ENCODE data around the gene SPRR1A.
"Not testable (repeated sequence)": the region's sequence is repeated elsewhere in the genome, so short reads cannot be mapped to it uniquely, and the experiment has no call there.

Gene SPRR1A

DNA sequence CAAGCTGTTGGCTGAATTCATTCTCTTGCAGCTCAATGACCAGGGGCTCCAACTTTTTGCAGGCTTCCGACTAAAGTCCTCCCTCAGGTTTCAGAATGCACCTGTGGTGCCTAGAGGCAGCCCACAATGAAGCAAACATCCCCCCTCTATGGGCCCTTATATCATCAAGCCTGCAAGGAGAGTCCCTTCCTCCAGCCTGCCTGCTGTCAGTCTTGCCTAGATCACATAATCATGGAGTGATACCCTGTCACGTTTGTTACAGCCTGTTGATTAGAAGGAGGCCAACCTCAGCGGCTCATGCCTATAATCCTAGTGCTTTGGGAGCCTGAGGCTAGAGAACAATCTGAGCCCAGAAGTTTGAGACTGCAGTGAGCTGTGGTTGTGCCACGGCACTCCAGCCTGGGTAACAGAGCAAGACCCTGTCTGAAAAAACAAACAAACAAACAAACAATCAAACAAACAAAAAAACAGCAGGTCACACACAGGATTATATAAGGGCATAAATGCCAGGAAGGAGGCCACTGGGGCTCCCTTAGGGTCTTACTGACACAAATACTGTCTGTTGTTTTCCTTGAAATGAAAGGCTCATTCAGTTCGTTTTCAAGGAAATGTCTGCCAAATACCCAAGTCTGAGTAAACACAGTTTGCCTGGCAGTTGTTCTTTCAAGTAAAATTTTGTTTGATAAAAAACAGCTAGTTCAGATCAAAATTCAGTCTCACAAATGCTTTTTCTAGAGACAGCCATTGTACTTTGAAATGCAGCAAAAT, 12.9 kb downstream of the SPRR1A start:
- Mint-ChIP-seq H3K27ac (no peak overlapping the region), H3K27me3 (peaks cover 32% of the 10 kb centered on the region), H3K36me3 (no peaks in the 10 kb centered on the region), H3K9me3 (peaks cover 7% of the 10 kb centered on the region), H3K4me1 (no peaks in the 10 kb centered on the region), H3K4me3 (no peak overlapping the region)
- ATAC-seq = no peak

DNA sequence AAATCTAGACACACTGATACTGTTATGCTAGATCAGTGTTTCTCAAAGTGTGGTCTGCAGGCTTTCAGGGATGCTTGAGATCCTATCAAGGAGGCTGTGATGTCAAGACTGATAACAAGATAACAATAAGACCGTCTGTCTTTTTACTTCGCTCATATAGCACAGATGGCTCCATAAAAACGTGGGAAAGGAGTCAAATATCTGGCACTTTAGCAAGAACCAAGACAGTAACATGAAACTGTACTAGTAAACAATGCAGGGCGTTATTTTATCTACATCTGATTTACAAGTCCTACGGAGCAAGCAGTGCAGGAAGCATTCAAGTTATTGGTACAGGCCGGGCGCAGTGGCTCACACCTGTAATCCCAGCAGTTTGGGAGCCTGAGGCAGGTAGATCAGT, 14.0 kb downstream of the SPRR1A start:
- H3K4me3 Mint-ChIP-seq = no peak overlapping the region
- no peak for ATAC-seq
- no peak overlapping the region for H3K27ac Mint-ChIP-seq
- H3K27me3 Mint-ChIP-seq = peaks cover 32% of the 10 kb centered on the region
- H3K36me3 Mint-ChIP-seq = no peaks in the 10 kb centered on the region
- H3K9me3 Mint-ChIP-seq = peaks cover 7% of the 10 kb centered on the region
- no peaks in the 10 kb centered on the region for H3K4me1 Mint-ChIP-seq

DNA sequence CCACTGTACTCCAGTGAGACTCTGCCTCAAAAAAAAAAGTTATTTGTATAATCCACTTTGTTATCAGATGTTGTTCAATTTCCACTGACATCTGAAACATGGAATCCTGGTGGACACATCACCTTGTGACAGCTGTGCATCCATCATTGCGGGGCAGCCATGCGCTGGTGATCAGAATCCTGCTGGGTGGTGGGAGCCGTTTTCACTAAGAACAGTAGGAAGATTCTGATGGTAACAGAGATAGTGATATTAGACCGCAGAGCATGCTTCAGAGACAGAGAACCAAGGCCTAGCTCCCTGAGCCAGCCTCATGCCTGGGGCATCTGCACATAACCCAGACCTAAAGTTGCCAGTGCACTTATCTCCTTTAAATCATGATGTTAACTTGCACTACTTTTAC, 14.6 kb downstream of the SPRR1A start:
- H3K9me3 Mint-ChIP-seq = peaks cover 7% of the 10 kb centered on the region
- H3K27ac Mint-ChIP-seq = no peak overlapping the region
- H3K27me3 Mint-ChIP-seq = peaks cover 32% of the 10 kb centered on the region
- H3K4me3 Mint-ChIP-seq = no peak overlapping the region
- ATAC-seq = no peak
- H3K36me3 Mint-ChIP-seq = no peaks in the 10 kb centered on the region
- no peaks in the 10 kb centered on the region for H3K4me1 Mint-ChIP-seq

DNA sequence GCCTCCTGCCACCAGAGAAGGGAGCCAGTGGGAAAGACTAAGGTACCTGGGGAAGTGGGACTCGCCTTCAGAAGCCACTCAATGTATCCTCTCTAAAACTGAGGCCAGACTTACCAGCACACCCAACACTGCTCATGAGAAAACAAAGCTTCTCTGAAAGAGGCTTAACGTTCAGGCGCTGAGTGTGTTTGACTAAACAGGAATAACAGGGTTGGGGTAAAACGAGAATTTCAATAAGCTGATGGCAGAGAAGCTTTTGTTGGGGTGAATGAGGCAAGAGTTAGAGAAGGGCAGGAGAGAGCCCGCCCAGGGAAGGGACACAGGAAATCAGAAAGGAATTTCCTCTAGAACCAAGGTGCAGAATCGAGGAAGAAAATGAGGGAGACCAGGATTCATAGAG, 15.9 kb downstream of the SPRR1A start:
- H3K27ac Mint-ChIP-seq = no peak overlapping the region
- H3K4me3 Mint-ChIP-seq = no peak overlapping the region
- peaks cover 31% of the 10 kb centered on the region for H3K27me3 Mint-ChIP-seq
- ATAC-seq = no peak
- no peaks in the 10 kb centered on the region for H3K36me3 Mint-ChIP-seq
- no peaks in the 10 kb centered on the region for H3K4me1 Mint-ChIP-seq
- peaks cover 11% of the 10 kb centered on the region for H3K9me3 Mint-ChIP-seq

DNA sequence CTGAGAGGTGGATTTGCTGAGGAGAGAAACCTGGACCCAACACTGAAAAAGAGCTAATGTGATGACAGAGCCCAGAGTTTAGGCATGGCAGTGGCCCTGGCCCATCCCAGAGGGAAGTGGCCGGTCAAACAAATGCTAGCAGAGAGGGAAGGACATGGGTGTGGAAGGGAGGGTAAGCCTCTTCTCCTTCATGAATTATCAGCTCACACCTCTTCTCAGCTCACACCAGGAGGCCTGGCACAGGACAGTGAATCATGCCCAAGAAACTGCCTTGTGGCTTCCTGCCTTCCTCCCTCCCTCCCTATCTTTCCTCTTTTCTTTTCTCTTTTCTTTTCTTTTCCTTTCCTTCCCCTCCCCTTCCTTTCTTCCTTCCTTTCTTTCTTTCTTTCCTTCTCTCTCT, 16.4 kb downstream of the SPRR1A start:
- Mint-ChIP-seq H3K27ac (no peak overlapping the region), H3K36me3 (no peaks in the 10 kb centered on the region), H3K4me3 (no peak overlapping the region), H3K9me3 (peaks cover 8% of the 10 kb centered on the region), H3K4me1 (no peaks in the 10 kb centered on the region), H3K27me3 (peaks cover 26% of the 10 kb centered on the region)
- no peak for ATAC-seq

DNA sequence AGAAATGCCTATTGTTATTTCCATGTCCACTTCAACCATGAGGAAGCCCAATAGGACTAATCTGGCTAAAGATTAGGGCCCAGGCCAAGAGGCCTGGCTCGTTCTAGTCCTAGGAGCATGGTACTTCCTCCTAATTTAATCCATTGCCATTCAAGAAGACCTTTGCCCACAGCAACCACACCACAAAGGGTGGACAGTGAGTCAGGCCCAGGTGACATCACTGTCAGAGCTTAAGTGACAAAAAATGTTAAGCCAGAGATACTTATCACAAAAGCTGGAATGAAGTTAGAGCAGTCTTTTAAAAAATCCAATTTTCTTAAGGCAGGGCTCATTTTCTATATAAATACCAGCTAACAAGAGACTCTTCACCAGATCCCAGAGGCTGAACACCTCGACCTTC, 17.5 kb downstream of the SPRR1A start, which contains the start of gene SPRR3:
TSS of gene SPRR3 (plus strand) at position 368 of the 400 bp plus-strand sequence. CDS start 1,272 bp downstream, outside the sequence.
- Mint-ChIP-seq H3K27ac (no peak within 1 kb of the TSS), H3K27me3 (peaks cover 21% of the 10 kb centered on the region), H3K36me3 (no peaks in the 10 kb centered on the region), H3K4me3 (no peak within 1 kb of the TSS), H3K9me3 (peaks cover 4% of the 10 kb centered on the region), H3K4me1 (no peaks in the 10 kb centered on the region)
- ATAC-seq = no peak

DNA sequence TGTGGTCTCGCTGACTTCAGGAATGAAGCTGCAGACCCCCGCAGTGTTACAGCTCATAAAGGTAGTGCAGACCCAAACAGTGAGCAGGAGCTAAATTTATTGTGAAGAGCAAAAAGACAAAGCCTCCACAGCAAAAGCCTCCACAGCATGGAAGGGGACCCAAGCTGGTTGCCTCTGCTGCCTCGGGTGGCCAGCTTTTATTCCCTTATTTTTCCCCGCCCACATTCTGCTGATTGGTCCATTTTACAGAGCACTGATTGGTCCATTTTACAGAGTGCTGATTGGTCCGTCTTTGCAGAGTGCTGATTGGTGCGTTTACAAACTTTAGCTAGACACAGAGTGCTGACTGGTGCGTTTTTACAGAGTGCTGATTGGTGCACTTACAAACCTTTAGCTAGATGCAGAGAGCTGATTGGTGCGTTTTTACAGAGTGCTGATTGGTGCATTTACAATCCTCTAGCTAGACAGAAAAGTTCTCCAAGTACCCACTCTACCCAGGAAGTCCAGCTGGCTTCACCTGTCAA, 27.4 kb downstream of the SPRR1A start:
- H3K36me3 Mint-ChIP-seq, H3K4me1 Mint-ChIP-seq, H3K27ac Mint-ChIP-seq, ATAC-seq, H3K9me3 Mint-ChIP-seq, H3K4me3 Mint-ChIP-seq: not testable (repeated sequence)
- H3K27me3 Mint-ChIP-seq = peaks cover 16% of the 10 kb centered on the region

DNA sequence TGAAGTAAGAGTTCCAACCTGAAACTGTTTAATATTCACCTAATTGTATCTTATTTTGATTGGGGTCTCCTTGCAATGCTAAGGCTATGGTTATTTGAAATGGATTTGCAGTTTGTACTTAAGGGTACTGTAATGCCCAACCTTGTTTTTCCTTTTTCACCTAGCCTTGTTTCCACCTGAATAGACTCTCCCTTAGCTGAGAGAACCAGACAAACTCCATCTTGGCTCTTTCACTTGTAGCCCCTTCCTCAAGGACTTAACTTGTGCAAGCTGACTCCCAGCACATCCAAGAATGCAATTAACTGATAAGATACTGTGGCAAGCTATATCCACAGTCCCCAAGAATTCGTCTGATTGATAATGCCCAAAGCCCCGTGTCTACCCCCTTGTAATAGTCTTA, 37.9 kb downstream of the SPRR1A start:
- H3K4me3 Mint-ChIP-seq, H3K36me3 Mint-ChIP-seq, H3K4me1 Mint-ChIP-seq, ATAC-seq, H3K9me3 Mint-ChIP-seq, H3K27ac Mint-ChIP-seq: not testable (repeated sequence)
- H3K27me3 Mint-ChIP-seq = peaks cover 44% of the 10 kb centered on the region

DNA sequence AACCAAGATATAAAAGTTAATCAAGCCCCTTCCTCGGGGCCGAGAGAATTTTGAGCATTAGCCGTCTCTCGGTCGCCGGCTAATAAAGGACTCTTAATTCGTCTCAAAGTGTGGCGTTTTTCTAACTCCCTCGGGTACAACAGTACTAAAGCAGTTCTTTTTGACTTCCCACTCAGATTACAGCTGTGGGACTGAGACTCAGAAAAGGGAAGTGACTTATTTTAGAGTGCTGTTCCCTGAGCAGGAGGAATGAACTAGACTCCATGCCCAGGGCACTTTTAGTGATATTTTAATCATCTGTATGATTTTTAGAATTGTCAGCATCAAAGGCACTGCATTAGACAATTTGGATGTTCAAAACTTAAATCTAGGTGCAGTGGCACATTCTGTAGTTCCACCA, 38.5 kb downstream of the SPRR1A start:
- H3K27me3 Mint-ChIP-seq = peaks cover 42% of the 10 kb centered on the region
- not testable (repeated sequence) for H3K36me3 Mint-ChIP-seq, H3K4me3 Mint-ChIP-seq, H3K9me3 Mint-ChIP-seq, H3K4me1 Mint-ChIP-seq, H3K27ac Mint-ChIP-seq
- peak; percentile 63 for ATAC-seq

DNA sequence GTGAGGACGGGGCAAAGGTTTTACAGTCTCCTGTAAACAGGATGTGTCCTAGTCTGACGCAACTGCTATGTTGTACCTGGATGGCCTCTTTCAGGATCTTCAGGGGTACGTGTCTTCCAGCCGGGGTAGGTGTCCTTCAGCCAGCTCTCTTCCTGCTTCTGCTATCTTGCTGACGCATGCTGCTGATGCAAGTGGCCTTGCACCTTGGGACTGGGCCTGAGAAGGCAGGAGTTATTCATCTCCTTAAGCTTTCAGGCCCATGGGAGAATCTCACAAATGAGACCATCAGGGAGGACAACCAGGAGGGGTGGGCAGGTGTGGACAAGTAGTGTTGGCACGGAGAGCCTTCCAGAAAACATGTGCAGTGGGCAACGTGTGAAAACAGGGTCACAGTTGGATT, 39.2 kb downstream of the SPRR1A start:
- no peak for ATAC-seq

DNA sequence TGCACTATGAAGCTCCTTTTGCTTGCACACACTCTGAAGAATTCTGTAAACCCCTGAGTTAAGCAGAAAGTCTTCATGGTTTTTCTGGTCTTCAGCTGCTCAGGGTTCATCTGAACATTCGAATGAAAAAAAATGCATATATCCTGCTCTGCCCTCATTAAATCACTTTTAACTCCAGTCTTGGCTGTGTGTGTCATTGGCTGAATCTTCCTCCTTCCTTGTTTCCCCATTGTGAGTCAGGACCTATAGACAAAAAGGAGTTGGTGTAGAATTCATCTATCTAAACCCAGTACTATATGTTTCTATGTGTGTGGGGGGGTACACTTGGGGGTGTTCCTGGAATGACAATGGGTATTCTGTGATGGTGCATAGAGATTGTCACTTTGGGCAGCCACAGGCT, 40.5 kb downstream of the SPRR1A start:
- Mint-ChIP-seq H3K4me3 (no peak overlapping the region), H3K27ac (no peak overlapping the region), H3K27me3 (peaks cover 44% of the 10 kb centered on the region), H3K4me1 (peaks cover 9% of the 10 kb centered on the region), H3K36me3 (no peaks in the 10 kb centered on the region), H3K9me3 (peaks cover 6% of the 10 kb centered on the region)
- no peak for ATAC-seq

More for the DNA sequence above, 39.2 kb downstream of the SPRR1A start:
- Mint-ChIP-seq H3K27ac (no peak overlapping the region), H3K36me3 (no peaks in the 10 kb centered on the region), H3K9me3 (peaks cover 3% of the 10 kb centered on the region), H3K4me3 (no peak overlapping the region), H3K27me3 (peaks cover 40% of the 10 kb centered on the region), H3K4me1 (peaks cover 9% of the 10 kb centered on the region)

DNA sequence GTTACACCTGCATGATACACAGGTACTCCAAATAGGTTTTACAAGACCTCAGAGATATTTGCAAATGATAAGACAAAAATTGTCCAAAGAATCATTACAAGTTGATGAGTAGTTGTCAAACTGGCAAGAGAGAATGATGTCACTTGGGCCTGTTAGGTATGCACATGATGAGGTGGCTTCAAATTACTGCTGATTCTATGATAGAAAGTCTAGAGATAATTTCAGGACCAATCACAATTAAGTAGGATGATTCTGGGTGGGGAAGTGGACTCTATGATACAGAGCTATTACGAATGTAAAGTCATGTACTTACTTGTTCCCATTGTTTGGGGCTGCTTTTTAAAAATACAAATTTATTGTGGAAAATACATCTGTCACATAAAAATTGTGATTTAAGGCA, 41.9 kb downstream of the SPRR1A start:
- Mint-ChIP-seq H3K27me3 (peaks cover 38% of the 10 kb centered on the region), H3K27ac (no peak overlapping the region), H3K4me1 (peaks cover 9% of the 10 kb centered on the region), H3K4me3 (no peak overlapping the region), H3K9me3 (peaks cover 6% of the 10 kb centered on the region), H3K36me3 (no peaks in the 10 kb centered on the region)
- ATAC-seq = no peak

DNA sequence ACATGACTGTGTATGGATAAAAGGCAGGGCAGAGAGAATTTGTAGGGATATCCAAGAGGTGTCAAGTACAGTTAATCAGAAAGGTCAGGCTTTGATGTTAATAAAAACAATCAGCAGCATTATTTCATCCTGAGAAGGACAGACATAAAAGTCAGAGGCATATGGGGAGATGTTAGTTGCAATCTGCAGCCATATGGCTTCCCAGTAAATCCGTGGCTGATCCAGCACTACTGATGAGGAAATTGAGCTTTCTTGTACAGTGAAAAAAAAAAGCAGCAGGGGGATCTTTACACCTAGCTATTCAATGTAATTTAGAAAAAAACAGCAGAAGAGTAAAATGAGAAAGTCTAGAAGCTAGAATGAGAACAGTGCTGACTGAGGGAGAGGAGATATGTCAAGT, 44.9 kb downstream of the SPRR1A start:
- no peak overlapping the region for H3K27ac Mint-ChIP-seq
- peaks cover 20% of the 10 kb centered on the region for H3K27me3 Mint-ChIP-seq
- no peak for ATAC-seq
- no peak overlapping the region for H3K4me3 Mint-ChIP-seq
- H3K36me3 Mint-ChIP-seq = no peaks in the 10 kb centered on the region
- H3K9me3 Mint-ChIP-seq = peaks cover 6% of the 10 kb centered on the region
- H3K4me1 Mint-ChIP-seq = no peaks in the 10 kb centered on the region

DNA sequence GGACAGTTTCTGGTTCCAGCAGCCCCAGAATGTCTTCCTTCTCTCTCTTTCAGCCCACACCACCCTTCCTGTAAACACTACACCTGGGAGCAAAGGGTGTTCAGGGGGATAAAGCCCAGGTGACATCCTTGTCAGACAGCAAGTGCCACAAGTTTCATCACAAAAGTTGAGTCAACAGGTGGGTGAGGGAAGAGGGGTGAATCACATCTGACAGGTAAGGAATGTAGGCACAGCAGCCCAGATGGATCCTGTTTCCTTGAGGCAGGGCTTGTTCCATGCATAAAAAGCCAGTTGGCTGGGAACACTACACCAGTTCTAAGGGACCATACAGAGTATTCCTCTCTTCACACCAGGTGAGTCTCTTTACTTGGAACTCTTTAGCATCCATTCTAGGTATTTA, 47.0 kb downstream of the SPRR1A start, which contains the start of gene SPRR1B:
TSS of gene SPRR1B (plus strand) at position 309 of the 400 bp plus-strand sequence. CDS start 1,143 bp downstream, outside the sequence.
- H3K4me3 Mint-ChIP-seq = no peak within 1 kb of the TSS
- H3K4me1 Mint-ChIP-seq = no peaks in the 10 kb centered on the region
- H3K27me3 Mint-ChIP-seq = peaks cover 20% of the 10 kb centered on the region
- H3K36me3 Mint-ChIP-seq = no peaks in the 10 kb centered on the region
- ATAC-seq = no peak
- no peak within 1 kb of the TSS for H3K27ac Mint-ChIP-seq
- H3K9me3 Mint-ChIP-seq = peaks cover 6% of the 10 kb centered on the region

DNA sequence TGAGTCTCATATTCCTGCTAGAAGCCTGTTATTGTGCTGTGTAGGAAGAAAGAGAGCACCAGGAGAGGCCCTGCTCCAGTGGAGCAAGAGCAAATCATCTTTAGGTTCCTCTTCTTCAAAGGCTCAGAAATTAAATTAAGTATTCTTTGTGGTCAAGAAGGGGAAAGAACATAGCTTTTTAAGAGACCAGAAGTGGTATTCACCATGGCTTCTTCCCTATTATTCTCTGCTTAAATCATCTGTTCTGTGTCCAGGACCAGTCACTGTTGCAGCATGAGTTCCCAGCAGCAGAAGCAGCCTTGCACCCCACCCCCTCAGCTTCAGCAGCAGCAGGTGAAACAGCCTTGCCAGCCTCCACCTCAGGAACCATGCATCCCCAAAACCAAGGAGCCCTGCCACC, 48.2 kb downstream of the SPRR1A start:
- Mint-ChIP-seq H3K36me3 (no peaks in the 10 kb centered on the region), H3K27ac (no peak overlapping the region), H3K9me3 (peaks cover 6% of the 10 kb centered on the region), H3K4me1 (no peaks in the 10 kb centered on the region), H3K27me3 (peaks cover 20% of the 10 kb centered on the region), H3K4me3 (no peak overlapping the region)
- ATAC-seq = peak; percentile 61

DNA sequence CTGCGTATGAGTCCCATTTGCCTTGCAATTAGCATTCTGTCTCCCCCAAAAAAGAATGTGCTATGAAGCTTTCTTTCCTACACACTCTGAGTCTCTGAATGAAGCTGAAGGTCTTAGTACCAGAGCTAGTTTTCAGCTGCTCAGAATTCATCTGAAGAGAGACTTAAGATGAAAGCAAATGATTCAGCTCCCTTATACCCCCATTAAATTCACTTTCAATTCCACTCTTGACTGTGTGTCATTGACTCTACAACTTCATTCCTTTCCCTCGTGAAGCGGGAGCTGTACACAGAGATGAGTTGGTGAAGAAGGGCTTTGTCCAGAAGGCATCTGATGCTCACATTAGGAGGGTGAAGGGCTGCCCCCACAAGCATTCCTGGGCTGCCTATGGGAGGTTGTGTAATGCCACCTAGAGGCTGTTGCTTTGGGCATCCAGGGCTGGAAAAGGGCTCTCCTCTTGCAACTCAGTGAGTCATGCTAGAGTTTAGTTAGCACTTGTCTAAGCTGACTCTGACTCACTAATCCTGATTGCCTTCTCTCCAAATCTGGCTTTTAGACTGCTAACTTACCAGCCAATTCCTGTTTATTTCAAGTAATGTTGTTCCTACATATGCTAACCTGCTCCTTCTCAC, 48.9 kb downstream of the SPRR1A start:
- ATAC-seq = no peak
- H3K4me3 Mint-ChIP-seq = no peak overlapping the region
- no peaks in the 10 kb centered on the region for H3K36me3 Mint-ChIP-seq
- no peak overlapping the region for H3K27ac Mint-ChIP-seq
- no peaks in the 10 kb centered on the region for H3K4me1 Mint-ChIP-seq
- peaks cover 6% of the 10 kb centered on the region for H3K9me3 Mint-ChIP-seq
- H3K27me3 Mint-ChIP-seq = peaks cover 19% of the 10 kb centered on the region

Data from stimulated activated memory B cell treated with anti-CD40 and anti-IgM and Interleukin-4, amounts not matched to agents 10 μg/mL and 1 μg/mL and 100 μg/mL, for 72 hours (primary cell).